Suppressor macrophage treated with lipopolysaccharide for 1 hour (primary cell): ENCODE results near the gene STX8.
A peak's percentile ranks its signal among the peaks of the same experiment; 100 is the strongest.
"Not testable (repeated sequence)": the region's sequence is repeated elsewhere in the genome, so short reads cannot be mapped to it uniquely, and the experiment has no call there.

Experiments used
- DNase-seq, 3 donors: peaks; one replicate each; pipeline ENCODE4 v3.0.0-alpha.2; 2020 to 2022

STX8 gene

DNA sequence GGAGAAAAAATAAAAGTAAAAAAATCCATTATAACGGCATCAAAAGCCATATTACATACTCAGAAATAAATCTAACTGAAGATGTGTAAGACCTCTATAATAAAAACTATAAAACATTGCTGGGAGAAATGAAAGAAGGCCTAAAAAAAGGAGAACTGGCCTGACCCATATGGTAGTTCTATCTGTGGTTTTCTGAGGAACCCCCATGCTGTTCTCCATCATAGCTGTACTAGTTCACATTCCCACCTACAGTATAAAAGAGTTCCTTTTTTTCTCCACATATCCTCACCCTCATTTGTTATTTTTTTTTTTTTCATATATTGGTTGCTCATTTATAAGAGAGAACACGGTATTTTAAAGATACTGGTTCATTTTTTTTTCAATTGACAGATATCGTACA, 191.8 kb downstream of the STX8 start:
- DNase-seq = peak; percentile 63 to 78 (median 66)

- peak; percentile 67 to 91 (median 86) for DNase-seq
These were observed 193.0 kb downstream of the STX8 start for GRCh38 chr17:9382626-9383025.

GRCh38 chr17:9381068-9381467, 194.6 kb downstream of the STX8 start:
- no peak for DNase-seq

DNA sequence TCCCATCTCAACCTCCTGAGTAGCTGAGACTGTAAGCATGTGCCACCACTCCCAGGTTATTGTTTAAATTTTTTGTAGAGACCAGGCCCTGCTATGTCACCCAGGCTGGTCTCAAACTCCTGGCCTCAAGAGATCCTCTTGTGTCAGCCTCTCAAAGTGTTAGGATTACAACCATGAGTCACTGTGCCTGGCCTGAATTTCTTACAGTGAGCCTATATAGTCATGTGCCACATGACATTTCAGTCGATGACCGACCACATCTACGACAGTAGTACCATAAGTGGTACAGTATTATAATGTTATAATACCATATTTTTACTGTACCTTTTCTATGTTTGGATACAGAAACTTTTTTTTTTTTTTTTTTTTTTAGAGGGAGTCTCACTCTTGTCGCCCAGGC, 195.3 kb downstream of the STX8 start:
- peak; percentile 56 to 71 (median 71) for DNase-seq

DNA sequence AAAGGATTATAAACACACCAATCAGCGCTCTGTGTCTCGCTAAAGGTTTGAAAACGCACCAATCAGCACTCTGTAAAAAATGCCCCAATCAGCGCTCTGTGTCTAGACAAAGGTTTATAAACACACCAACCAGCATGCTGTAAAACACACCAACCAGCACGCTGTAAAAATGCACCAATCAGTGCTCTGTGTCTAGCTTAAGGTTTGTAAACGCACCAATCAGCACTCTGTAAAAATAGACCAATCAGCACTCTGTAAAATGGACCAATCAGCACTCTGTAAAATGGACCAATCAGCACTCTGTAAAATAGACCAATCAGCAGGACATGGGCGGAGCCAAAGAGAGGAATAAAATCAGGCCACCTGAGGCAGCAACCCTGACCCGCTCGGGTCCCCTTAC, 199.4 kb downstream of the STX8 start:
- not testable (repeated sequence) for DNase-seq

GRCh38 chr17:9371019-9371418, 204.6 kb downstream of the STX8 start:
- no peak for DNase-seq

DNA sequence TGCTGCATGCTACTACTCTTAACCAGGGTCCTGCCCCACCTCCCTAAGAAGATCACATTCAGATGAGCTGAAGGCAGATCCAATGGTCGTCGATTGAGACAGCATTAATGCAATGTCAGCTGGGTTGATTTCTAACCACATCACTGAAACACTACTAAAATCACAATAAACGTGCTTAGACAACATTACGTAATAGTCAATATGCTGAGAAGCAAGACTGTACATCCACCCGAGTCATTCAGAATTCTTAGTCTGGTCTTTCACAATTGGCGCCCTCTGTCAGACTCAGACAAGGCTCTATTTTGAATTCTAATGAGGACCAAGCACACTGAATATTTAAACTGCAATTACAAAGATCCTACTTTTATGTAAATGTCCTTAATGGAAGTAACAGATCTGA, 205.2 kb downstream of the STX8 start:
- DNase-seq = peak in 1 of 3 donors; percentile 31

GRCh38 chr17:9368631-9369030, 207.0 kb downstream of the STX8 start:
- DNase-seq = no peak

GRCh38 chr17:9367156-9367555, 208.5 kb downstream of the STX8 start:
- DNase-seq = peak in 1 of 3 donors; percentile 57

DNA sequence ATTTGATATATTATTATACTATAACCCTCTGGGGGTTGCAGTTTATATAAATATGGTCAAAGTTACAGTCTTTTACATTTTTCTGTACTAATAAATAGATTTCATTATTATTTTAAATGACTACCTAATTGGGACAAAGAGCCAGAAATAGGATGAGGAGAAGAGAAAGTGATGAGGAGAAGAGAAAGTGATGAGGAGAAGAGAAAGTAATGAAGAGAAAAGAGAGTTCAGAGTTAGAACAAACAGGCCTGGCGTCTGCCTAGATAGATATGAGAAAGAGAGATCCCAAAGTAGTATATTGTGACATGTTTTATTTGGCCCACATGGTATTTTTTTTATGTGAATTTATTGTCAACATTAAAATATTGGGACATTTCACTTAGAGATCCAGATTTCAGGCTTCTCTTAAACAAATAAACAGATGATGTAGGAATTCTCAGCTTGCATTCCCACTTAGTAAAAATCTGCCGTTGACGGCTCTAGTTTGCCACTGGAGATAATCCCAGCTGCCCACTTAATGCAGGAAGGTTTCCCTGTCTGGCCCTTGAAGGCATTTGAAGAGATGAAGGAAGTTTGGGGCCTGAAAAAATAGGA, 210.7 kb downstream of the STX8 start:
- DNase-seq = no peak

GRCh38 chr17:9363440-9364350, 211.9 kb downstream of the STX8 start:
- DNase-seq = no peak

GRCh38 chr17:9361188-9361955, 214.2 kb downstream of the STX8 start:
- DNase-seq = peak; percentile 66 to 71 (median 70)

DNA sequence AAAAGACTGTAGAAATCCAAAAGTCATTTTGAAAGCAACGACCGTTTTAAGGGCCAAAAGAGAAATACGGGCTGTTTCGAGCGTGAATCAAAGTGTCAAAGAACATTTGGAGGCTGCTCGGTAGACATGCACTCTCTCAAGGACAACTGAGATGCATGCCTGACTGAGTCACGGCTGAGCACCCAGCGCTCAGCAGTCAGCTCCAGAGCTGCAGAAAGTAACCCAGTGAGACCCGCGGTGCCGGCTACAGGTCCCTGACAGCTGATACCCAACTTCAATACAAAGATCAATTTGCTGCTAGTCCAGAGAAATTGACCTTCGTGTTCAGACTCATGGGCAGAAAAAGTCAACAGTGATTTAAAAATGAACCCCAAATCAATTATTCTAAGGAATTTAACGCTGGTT, 214.9 kb downstream of the STX8 start:
- no peak for DNase-seq

GRCh38 chr17:9356488-9356911, 219.1 kb downstream of the STX8 start:
- peak; percentile 47 to 54 (median 52) for DNase-seq

DNA sequence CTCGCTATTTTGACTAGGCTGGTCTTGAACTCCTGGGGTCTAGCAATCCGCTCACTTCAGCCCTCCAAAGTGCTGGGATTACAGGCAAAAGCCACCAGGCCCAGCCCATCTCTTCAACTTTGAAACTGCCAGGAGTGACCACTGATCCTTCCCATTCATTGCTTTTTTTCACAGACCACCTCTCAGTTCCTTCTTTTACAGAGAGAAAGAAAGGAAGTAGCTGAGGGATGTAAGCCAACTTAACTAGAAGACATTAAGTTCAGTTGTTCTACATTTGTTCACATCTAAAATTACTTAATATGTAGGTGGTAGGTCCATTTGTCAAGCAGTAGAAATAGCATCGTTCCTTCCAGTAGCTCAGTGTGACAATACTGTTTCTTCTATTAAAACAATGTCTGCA, 219.8 kb downstream of the STX8 start:
- no peak for DNase-seq

DNA sequence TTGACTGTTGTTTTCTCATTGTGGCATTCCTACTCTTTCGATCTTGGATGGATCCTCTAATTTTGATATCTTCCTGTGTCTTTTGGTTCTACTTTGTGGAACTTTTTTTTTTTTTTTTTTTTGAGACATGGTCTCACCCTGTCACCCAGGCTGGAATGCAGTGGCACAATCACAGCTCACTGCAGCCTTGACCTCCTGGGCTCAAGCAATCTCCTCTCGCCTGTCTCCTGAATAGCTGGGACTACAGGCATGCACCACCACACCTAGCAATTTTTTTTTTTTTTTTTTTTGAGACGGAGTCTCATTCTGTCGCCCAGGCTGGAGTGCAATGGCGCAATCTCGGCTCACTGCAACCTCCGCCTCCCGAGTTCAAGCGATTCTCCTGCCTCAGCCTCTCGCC, 220.4 kb downstream of the STX8 start:
- not testable (repeated sequence) for DNase-seq

DNA sequence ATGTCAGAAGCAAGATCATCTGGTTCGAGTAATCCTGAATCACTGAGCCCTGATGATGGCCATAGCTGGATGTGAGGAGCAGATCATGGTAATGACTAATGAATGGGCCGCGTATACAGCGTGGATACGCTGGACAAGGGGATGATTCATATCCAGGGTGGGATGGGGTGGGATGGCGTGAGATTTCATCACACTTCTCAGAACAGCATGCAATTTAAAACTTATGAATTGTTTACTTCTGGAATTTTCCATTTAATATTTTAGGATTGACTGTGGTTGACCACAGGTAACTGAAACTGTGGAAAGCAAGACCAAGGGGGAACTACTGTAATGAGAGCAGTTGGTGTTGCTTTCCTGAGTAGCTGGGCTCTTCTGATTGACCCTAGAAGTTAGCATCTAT, 225.5 kb downstream of the STX8 start:
- DNase-seq = peak; percentile 85 to 93 (median 86)

DNA sequence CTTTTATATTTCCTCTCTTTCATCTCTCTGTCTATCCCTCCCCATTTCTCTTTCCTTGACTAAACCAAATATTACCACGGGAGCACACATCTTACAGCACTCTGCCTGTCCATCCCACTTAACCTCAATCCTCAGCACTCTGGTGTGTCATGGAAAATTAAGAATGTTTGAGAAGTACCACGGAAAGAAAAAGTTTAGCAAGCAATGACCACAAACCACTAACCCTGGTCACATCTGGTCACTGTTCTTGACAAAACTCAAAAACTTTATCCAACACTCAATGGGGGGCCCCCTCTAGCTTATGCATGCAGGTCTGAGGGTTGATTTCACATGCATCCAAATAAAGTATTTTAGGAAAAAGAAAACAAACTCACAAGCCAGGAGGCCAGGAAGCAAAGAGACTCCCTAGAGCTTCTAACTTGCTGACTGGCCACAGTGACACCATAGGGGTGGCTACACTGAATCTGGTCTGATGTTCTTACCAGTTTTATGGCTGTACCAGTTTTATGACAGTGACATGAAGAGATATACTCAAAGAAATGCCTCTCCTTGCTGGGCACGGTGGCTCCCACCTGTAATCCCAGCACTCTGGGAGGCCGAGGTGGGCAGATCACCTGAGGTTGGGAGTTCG, 229.2 kb downstream of the STX8 start:
- DNase-seq = no peak

DNA sequence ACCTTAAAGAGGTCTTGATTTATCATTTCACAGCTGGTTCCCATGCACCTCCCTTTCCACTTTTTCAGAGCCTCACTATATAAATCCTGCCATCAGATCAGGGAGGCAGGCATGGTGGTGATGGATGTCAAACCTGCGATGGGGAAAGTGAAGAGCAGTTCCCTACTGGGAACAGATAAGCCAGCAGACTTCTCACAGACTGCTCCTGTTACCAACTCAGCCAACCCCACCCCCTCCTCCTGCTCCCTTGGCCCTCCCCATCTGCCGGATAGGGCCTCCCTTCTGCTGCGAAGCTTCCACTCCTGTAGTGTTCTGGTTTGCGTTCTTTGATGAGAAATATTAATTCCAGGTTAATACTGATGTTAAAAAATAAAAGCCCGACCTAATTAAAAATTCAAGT, 232.1 kb downstream of the STX8 start:
- no peak for DNase-seq

- no peak for DNase-seq
These were observed 233.4 kb downstream of the STX8 start for GRCh38 chr17:9342225-9342624.

DNA sequence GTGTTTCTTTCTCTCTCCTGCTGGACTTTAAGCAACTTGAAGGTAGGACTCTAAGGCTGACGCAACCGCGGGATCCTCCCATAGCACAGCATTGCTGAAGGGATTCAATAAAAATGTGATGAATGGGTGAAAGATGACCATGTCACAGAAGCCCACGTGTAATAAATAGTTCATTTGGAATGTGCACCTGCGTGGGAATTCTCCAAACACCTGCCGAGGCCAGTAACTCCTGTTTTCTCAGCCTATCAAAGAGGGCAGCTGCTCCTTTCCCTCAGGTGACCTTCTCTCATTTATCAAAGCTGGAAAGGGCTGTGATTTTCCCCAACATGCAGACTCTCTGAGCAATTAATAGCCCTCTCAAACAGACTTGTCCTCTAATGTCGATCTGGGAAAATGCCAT, 235.7 kb downstream of the STX8 start:
- no peak for DNase-seq

GRCh38 chr17:9339482-9339881, 236.1 kb downstream of the STX8 start:
- DNase-seq = not testable (repeated sequence)

- DNase-seq = peak in 2 of 3 donors; percentile 17 to 32
These were observed 238.8 kb downstream of the STX8 start for GRCh38 chr17:9336817-9337216.
